DND-41 (cell line): ENCODE results near the gene MXD3.

Source experiments
- CTCF ChIP-seq: IDR thresholded peaks from 2 replicates; pipeline ENCODE4 v1.5.1; 2012; ENCODE audit warnings: borderline replicate concordance, low read length, moderate library complexity, mild to moderate bottlenecking; ENCODE audit not compliant: poor library complexity, severe bottlenecking; ENCODE audit errors: extremely low read depth
- EZH2 ChIP-seq: IDR thresholded peaks from 3 replicates; pipeline ENCODE4 v1.6.1; 2012; ENCODE audit warnings: borderline replicate concordance, low read depth, mild to moderate bottlenecking, moderate library complexity, low read length, inconsistent platforms; ENCODE audit not compliant: severe bottlenecking

- no peak for TF ChIP-seq EZH2
- TF ChIP-seq CTCF = no peak
Measured at GRCh38 chr5:177300951-177301350, 10.7 kb downstream of the MXD3 start.
